B cell (primary cell): ENCODE results near the gene CD52.

Experiments used
- EZH2 ChIP-seq: IDR thresholded peaks from 2 replicates; pipeline ENCODE4 v1.6.1; 2012; ENCODE audit warnings: borderline replicate concordance, low read depth, mild to moderate bottlenecking, moderate library complexity, low read length; ENCODE audit not compliant: insufficient read depth, poor library complexity, severe bottlenecking
- TF ChIP-seq, protein P1 (sequence below): fragments of 200-600 bp; IDR thresholded peaks from one replicate; pipeline ENCODE4 v1.8.0; 2022; ENCODE audit warnings: antibody characterized with exemption, mild to moderate bottlenecking

DNA sequence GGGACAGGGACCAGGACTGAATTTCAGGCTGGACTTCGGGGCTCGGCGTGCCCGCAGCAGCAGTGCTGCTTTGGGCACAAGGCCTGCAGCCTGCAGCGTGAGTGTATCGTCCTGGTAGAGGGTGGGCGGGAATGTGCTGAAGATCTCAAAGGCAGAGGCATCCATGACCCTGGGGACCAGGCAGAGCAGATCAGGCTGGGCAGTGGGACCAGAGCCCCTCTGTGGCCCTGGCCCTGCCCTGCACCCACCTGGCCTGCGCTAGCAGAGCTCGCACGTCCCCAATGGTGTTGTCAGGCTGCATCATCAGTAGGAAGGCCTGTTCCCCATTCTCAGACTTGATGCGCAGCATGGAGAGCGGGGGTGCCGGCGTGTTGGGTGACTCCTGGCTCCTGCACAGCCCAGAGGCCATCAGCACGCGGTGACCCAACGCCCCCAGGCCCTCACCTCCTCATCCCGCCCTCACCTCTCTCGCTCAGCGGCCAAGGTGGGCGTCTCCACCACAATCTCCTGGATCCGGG, 35.3 kb upstream of the CD52 start:
- TF ChIP-seq, protein P1, sequence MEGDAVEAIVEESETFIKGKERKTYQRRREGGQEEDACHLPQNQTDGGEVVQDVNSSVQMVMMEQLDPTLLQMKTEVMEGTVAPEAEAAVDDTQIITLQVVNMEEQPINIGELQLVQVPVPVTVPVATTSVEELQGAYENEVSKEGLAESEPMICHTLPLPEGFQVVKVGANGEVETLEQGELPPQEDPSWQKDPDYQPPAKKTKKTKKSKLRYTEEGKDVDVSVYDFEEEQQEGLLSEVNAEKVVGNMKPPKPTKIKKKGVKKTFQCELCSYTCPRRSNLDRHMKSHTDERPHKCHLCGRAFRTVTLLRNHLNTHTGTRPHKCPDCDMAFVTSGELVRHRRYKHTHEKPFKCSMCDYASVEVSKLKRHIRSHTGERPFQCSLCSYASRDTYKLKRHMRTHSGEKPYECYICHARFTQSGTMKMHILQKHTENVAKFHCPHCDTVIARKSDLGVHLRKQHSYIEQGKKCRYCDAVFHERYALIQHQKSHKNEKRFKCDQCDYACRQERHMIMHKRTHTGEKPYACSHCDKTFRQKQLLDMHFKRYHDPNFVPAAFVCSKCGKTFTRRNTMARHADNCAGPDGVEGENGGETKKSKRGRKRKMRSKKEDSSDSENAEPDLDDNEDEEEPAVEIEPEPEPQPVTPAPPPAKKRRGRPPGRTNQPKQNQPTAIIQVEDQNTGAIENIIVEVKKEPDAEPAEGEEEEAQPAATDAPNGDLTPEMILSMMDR, result no peak
- TF ChIP-seq EZH2, result no peak
